GM19463 (cell line): ENCODE data around the gene GSTO2.

ENCODE experiments used
- ATAC-seq: cut with Tn5 transposase; IDR thresholded peaks from one replicate; pipeline ENCODE4 v1.9.1; 2021; ENCODE audit warnings: mild to moderate bottlenecking, moderate library complexity; ENCODE audit not compliant: unreplicated experiment

The GSTO2 gene

DNA sequence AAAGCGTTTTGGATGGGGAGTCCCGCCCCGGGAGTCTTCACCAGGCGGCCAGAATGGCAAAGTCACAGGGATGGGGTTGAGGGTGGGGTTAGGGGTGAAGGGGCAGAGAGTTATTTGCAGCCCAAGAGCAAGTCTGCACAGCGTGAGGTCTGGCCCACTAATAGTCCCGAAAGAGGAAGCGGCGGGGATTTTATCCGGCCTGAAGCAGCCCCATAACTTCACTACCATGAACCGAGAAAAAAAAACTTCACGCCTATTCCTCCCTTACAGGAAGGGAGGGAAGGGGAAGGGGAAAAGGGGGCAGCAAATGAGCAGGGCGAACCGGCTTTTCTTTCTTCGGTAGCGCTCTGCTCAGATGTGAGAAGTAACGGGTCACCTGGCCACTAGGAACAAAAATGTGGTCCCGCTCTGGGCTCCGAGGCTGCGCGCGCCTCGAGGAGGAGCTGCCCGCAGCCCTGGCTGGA, 68.6 kb downstream of the GSTO2 start:
- ATAC-seq: peak; percentile 49

DNA sequence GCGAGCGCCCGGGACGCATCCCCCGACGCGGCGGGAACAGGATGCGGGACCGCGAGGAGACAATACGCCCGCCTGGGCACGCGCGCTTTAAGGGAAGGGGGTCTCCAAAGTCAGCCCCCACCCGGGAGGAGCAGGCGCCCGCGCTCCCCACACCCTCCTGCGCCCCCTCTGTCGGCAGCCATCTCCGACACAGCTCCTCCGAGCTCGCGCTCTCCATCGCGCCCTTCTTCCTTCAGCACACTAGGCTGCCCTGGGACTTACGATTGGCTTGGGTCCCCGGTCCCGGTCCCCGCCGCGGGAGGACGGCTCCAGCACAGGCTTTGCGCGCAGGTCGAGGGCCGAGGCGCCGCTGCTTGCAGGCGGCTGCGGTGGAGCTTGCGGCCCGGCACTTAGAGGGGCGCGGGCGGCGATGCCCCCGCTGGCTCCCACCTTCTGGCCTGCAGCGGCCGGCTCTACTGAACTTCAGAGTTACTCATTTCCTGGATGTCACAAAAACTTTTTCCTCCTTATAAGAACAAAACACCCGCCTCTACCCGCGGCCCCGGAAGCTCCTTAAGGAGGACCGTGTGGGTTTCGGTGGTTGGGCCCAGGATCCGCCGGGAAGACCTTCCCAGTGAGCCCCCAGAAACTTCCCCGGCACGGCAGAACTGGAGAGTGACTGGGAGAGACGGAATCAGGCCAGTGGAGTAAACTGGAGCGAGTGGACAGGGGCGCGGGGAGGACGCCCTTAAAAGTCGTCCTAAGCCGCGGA, 69.2 kb downstream of the GSTO2 start, which contains the start of gene ITPRIP:
Gene ITPRIP, minus strand, starts transcription at position 481 of the 751 bp plus-strand sequence. CDS start 22,414 bp downstream, outside the sequence.
- peak; percentile 60 for ATAC-seq

DNA sequence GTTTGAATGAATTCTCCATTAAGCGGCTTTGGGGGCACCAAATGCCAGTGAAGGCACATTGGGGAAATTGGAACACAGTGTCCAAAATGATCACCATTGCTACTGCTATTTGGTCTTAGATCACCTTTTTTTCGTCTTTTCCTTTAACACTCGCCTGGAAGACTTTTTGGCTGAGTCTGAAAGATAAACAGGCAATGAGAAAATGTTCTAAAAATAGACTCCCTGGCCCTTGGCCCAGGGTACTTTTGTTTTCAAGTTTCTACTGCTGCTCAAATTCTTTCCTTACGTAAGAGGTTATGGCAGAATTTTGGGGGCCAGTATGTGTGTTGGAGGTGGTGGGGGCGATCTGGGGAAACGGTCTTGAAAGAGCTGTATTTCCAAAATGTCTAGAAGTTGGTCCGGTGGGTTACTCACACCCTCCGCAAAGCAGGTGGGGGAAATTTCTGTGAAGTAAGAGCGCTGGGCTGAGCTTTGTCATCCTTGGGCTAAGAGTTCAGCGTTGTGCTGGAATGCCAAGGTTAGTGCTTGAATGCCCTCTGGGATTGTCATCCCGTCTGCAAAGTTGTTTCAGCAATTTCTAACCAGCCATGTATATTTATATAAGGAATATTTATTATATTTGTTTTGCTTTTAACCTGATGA, 70.6 kb downstream of the GSTO2 start:
- ATAC-seq: no peak

DNA sequence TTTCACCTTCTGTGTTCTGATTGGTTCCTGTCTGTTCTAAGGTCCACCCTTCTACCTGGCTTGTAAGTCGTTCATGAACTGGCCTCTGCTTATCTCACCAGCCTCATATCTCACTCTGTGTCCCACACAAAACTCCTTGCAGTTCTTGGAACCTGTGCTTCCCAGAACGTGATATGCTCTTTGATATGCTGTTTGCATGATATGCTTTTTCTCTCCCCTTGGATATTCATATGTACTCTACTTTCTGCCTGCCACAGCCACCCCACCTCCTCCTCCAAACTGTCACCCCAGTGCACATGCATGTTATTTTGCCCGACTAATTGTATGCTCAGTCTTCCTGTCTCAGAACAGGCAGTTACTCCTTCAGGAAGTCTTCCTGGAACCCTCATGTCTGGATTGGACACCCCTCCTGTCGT, 71.1 kb downstream of the GSTO2 start:
- no peak for ATAC-seq

DNA sequence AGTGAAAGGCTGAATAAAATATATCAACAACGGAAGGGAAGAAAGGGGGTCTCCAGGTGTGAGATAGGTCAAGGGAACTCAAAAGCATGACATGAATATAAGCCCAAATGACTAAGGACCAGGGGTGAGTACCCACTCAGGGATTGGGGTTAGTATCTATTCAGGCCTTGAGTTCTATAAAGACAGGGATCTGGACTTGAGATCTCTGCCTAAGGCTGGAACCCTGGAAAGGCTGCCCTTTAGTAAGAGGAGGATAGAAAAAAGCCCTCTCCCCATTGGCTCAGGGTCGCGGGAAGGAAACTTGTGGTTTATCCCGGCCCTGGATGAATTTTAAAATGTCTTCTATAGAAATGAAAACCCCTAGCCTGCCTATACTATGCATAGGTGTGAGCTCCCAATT, 71.7 kb downstream of the GSTO2 start:
- no peak for ATAC-seq

DNA sequence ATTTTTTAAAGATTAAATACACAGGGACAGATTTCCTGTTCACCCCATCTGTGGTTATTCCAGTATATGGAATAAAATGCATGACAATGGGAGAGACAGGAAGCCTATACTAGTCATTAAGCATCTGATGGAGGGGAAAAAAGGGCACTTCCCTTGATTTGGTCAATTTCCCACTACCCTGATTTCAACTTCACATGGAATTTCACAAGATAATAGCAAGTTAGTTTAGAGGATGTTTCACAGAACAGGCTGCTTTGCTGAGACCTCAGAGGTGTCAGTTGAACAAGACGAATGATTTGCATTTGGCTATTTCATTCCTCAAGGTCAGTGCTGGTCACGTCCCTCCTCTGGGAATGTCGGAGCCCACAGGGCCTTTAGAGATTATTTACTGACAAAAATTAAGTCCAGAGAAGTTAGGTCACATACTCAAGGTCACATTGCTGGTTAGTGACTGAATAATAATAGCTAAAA, 74.0 kb downstream of the GSTO2 start:
- ATAC-seq: no peak

DNA sequence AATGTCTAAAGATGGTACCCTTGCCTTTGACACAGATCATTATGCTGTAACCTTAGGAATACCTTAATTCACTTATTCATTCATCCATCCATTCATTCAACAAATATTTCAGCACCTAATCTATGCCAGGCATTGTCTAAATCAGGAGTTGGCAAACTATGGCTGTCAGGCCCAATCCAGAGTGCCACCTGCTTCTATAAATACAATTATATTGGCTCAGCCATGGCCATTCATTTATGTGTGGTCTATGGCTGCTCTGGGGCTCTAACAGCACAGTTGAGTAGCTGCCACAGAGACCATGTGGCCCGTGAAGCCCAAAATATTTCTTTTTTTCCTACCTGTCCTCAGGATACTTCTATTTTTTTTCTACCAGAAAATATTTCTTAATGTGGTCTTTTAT, 75.2 kb downstream of the GSTO2 start:
- ATAC-seq: no peak

DNA sequence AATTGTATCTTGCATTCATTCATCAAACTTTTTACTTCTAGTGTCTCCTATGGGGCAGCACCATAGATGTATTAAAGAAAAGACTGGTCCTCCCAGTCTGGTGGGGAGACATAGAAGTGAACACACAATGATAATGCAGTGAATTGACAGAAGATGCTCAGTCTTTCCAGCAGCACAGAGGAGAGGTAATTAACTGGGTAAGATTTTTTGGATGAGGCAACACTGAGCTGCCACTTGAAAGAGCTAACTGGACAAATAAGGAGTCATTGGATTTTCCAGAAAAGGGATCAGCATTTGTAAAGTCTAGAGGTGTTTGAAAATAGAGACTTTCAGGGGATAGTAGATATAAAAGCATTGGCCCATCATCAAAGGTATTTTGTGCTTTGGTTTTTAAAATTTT, 76.5 kb downstream of the GSTO2 start:
- ATAC-seq: no peak

DNA sequence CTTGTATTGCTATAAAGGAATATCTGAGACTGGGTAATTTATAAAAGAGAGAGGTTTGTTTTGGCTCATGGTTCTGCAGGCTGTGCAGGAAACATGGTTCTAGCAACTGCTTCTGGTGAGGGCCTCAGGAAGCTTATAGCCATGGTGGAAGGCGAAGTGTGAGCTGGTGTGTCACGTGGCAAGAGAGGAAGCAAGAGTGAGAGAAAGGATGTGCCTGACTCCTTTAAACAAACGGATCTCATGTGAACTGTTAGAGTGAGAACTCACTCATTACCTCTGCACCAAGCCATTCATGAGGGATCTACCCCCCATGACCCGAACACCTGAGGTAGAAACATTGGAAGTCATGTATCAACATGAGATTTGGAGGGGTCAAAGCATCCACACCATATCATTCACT, 77.0 kb downstream of the GSTO2 start:
- ATAC-seq: no peak

DNA sequence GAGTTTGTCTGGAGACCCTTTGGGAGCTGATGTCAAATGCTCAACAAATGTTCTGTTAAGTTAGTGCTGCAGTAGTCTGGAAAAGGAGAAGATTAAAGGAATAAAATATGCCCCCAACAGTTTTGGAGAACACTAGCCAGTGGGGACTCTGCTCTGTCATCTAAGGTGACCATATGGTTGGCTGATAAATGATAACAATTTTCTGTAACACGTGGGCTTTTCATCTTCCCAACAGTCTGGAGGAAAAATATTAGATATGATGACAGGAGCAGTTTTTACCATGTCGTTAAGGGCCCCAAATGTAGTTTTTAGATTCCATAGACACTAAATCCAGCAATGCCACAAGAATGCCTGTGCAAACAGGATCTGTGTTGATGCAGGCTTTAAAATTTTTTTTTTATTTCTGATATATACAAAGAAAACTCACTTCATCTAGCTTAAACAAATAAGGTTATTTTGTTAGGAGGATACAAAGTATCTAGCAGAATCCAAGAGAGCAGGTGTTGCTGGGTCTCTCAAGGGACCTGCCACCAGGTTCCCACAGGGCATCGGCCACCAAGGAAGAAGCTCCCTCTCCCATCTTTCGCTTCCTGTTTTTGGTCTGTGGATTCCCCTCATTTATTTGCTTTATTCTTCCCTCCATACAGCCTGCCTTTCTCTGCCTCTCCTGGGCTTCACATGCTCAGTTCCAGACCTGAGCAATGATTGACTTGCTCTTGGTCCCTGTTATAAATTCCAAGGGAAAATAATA, 78.5 kb downstream of the GSTO2 start:
- ATAC-seq: no peak

DNA sequence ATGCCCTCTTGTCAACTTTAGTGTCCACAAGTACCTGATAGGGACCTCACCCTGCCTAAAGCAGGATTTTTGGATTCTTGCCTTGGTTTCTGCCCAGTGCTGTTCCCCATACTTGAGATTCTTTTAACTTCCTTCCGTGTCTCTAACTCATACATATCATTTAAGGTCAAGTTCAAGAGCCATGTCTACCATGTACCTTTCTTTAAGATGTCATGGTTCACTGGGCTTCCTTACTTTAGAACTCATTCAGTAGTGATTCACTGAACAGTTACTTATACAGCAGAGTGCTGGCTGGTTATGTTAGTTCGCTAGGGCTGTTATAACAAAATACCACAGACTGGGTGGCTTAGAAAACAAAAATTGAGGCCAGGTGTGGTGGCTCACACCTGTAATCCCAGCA, 79.6 kb downstream of the GSTO2 start:
- ATAC-seq: no peak

DNA sequence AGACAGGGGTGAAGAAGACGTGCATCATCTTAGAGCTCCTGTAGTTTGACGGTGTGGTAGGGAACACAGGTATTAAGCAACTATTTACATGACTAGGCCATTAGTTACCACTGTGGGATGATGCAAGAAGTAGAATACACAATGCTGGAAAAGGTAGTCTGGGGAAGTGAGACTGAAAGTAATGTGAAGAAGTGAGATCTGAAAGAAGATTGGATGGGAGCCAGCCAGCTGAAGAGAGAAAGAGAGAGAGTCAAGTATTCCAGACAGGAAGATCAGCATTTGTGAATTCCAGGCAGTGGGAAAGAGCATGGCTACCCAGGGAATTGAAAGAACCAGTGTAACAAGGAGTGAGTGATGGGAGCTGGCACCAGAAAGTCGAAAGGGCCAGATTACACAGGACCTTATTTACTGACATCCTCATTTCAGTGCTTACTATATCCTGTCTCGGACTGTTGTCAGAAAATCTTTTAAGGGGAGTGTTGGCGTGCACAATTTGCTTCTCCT, 80.7 kb downstream of the GSTO2 start:
- ATAC-seq: peak; percentile 38

DNA sequence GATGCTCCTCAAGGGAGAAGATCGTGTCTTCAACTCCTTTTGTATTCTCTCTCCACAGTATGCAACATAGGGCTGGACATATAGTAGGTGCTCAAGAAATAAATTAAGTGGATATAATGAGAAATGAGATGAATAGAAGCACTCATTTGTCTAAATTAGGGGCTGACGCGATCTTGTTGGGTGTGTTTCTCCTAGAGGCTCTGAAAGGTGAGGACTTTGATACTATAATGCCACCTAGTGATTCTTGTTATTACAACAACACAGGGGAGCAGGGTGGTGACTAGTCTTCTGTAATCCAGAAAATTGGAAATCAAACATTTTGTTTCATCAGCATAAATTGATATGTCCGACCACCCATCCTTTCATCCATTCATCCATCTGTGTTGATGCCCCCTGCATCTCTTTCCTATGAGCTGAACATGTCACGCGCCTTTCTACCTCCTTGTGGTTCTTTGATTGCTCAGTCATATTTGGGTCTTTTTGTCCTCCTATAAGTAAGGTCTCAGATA, 81.2 kb downstream of the GSTO2 start:
- peak; percentile 42 for ATAC-seq

DNA sequence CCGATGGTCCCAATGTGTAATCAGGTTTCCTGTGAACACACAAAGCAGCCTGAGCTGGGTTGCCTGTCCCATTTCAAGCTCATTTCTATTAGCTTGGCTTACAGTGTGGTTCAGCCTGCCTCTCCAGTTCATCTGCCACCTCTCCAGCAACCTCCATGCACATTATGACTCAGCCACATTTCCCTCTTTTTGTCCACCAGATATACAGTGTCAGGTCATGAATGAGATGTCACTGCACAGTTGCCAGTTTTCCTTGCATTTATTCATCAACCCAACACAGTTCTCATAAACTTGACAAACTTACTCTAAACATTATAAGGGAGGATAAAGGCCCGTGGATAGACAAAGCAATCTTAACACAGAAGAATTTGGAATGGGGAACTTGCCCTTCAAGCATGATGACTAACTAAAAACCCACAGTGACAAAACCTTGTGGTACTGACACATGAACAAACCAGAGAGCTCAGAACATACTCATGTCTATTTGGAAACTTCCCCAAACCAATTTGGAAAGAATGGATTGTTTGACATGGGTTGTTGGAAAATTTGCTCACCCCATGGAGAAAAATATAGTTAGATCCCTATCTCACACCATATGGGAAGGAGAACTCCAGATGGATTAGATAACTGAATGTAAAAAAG, 82.2 kb downstream of the GSTO2 start:
- ATAC-seq: peak; percentile 17

DNA sequence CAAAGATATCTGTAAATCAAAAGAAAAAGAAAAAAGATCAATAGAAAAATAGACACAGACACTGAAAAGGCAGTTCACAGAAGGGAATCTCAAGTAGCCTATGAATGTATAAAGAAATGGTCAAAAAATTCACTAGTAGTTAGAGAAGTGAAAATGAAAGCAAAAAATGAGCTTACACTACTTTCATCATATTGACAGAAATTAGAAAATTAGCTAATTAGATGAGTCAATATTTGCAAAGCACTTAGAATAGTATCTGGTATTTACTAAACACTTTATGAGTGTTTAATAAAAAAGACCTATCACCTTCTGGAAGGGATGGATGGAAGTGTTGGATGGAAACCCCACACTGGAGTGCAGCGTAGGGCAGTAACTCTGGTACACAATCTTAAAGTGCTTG, 82.9 kb downstream of the GSTO2 start:
- ATAC-seq: no peak

DNA sequence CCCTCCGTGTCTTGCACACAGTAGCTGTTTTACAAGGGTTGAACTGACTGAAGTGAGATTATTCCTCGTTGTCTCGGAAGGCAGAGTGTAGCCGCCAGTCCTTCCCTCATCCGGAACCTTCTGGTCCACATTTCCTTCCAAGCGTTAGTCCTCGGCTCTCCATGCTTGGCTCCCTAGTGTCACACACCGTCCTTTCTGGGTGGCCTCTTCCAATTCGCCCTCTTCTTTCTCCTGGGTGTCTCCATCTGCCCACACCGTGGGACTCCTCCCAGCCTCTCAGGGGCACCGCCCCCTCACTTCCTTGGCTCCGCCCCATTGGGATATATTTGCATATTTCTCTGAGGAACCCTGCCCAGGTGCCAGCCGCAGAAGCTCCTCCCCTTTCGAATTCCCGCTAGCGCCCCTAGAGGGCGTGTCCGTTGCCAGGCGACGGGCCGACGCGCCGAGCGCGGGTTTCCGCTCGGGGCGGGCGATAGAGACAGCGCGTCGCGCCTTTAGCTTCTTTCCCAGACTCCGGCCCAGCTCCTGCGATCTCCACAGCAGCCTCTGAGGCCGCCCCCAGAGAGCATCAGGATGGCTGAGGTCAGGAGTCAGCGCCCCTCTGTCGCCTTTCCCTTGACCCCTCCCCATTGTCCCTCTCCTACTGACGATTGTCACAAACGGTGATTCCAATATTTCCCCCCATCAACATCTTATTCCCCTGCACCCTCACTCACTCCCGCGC, 84.5 kb downstream of the GSTO2 start, which contains the start of gene CFAP58:
Gene CFAP58, plus strand, starts transcription at position 509 of the 724 bp plus-strand sequence. Its CDS starts 65 bp downstream, at position 574.
- peak; percentile 55 for ATAC-seq
